SKM-1 treated with dmso at 0.1 percent for 144 hours (cell line): ENCODE results near the gene TNKS1BP1.

Experiments
- DNase-seq: peaks from one replicate; lab custom pipeline; 2025; ENCODE audit not compliant: unreplicated experiment; lab: John Stamatoyannopoulos, UW

The TNKS1BP1 gene

GRCh38 chr11:57260937-57261783, 63.6 kb downstream of the TNKS1BP1 start:
- DNase-seq: no peak

GRCh38 chr11:57256119-57256518, 68.6 kb downstream of the TNKS1BP1 start:
- DNase-seq: no peak

DNA sequence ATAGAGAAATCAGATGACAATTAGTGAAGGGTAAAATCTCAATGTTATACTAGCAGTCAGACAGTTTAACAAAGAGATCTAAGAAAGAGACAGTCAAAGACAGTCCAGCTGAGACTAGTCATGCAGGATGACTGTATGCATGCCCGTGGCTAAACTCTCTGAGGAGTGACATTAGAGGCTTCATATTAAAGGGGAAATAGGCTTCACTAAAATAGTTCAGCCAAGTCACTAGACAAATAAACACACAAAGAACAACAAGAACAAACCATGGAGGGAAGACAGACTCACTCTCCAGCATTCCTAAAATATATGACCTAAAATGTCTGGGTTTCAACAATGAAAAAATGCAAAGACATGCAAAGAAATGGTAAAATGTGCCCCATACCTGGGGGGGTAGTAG, 69.1 kb downstream of the TNKS1BP1 start:
- no peak for DNase-seq

- DNase-seq: no peak
Observed at GRCh38 chr11:57254631-57255030, 70.1 kb downstream of the TNKS1BP1 start.

DNA sequence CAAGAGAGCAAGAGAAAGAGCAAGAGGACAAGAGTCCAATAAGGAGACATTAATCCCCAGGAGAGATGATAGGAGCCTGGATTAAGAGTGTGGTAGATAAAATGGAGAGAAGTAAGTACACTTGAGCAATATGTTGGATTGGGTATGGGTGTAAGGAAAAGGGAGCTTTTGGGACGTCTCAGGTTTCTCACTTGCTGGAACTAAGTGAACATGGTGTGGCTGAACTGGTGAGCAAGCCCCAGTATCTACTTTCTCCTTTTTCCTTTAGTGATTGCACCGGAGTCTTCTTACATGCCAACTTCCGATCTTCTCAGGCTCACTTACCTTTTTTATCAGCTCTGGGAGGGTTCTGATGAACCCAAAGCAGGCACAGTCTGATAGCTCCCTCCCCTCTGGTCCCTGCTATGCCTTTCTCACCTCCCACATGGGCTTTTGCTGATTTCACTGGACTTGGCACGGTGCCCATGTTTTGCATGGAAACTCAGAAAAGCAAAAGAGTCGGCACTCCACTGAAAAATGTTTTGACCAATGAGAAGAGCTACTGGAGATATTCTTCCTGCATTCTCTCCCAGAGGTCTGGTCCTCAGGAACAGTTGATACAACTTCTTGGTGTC, 73.2 kb downstream of the TNKS1BP1 start:
- no peak for DNase-seq

DNA sequence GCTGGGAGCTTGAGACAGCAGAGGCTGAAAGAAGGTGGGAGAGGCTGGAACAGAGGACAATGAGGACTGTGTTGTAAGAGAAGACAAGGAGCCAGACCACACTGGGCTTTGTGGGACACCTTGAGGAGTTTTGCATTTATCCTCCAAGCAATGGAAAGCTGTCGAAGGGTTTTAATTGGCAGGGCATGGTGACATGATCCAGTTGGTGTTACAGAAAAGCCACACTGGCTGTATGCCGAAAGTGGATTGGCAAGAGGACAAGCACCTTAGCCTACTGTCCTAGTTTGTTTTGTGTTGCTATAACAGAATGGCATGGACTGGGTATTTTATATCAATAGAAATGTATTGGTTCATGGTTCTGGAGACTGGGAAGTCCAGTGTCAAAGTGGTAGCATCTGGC, 73.7 kb downstream of the TNKS1BP1 start:
- DNase-seq: no peak
